ENCODE results near the gene WSB1.

The WSB1 gene

DNA sequence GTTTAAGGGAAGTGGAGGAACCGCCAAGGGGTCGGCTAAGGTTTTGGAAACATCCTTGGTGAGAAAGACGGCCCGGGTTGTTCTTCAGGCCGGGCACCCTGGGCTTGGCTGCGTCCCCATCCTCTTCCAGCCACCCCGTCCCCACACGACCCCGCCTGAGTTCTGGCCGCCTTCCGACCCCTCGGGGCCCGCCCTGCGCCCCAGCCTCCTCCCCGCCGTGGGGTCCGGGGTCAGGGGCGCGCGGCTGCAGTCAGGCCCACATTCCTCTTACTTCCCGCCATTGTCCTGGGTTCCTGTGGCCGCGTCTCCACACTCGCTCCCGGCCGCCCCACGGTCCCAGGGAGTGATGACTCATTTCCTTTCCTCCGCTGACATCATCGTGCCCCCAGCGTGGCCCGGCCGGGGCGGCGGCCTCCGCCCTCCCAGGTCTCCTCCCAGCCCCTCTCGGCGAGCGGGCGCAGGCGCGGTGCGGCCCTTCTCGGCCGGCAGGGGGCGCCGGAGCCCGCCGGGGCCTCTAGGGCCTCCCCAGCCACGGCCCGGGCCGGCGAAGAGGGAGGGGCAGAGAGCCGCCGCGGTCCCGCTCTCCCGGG, 59.6 kb downstream of the WSB1 start:
- H3K27ac ChIP-seq, result peak overlapping the region; percentile 89
- no peak for DNase-seq (ENCODE audit: low read depth, low spot score)

DNA sequence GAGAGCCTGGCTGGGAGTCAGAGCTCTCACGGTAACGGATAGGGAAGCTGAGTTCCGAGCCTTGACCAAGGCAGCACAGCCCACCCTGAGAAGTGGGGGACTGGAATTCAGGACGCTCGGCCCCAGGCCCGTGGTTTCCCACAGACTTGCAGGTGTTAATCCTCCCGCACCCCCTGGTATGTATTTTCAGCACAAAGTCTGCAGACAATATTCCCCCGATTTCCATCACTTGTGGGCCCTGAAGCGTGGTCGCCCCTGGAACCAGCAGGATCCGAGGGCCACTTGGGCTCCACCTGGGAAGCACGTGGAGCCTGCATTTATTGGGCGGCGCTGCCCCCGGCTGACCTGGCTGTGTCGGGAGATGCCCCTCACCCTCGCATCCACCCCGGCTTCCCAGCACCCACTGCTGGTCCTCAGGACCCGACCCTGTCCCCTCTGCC, 60.2 kb downstream of the WSB1 start:
- peak overlapping the region; percentile 89 for H3K27ac ChIP-seq
- DNase-seq (ENCODE audit: low read depth, low spot score), result no peak

DNA sequence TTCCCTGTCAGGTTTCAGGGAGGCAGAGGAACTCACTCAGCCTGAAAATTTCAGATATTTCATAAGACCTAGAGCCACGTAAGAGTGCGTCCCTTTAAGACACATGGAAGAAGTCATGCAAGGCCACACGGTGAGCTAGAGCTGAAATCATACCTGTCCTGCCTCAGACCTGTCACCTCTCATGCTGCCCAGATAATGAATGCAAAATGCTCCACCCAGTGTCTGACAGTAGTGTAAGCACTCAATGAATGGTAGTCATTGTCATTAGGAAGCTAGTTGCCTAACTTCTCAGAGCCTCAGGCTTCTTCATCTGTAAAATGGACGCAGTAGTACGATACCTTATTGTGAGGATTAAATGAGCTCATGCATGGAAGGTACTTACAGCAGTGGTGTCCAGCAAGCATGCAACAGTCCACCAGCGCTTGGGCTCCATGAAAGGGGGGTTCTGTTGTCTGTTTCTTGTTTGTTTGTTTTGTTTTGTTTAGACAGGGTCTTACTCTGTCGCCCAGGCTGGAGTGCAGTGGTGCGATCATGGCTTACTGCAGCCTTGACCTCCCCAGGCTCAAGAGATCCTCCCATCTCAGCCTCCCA, 60.7 kb downstream of the WSB1 start:
- DNase-seq (ENCODE audit: low read depth, low spot score), result no peak
- H3K27ac ChIP-seq, result peak overlapping the region; percentile 89

DNA sequence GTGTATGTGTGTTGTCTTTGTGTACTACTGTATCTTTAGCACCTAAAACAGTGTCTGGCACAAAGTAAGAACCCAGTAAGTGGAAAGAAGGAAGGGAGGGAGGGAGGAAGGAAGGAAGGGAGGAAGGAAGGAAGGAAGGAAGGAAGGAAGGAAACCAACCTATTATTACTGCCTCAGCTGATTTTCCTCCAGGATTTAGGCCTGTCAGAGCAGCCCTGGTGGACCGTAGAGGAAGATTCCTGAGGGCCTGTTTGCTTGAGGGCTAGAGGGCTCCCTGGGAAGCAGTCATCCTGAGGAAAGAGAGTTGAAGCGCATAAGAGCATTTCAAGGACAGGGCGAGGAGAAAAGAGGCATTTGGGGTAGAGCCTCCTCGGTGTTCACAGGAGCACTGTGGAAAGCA, 61.5 kb downstream of the WSB1 start:
- H3K27ac ChIP-seq, result no peak overlapping the region
- no peak for DNase-seq (ENCODE audit: low read depth, low spot score)

DNA sequence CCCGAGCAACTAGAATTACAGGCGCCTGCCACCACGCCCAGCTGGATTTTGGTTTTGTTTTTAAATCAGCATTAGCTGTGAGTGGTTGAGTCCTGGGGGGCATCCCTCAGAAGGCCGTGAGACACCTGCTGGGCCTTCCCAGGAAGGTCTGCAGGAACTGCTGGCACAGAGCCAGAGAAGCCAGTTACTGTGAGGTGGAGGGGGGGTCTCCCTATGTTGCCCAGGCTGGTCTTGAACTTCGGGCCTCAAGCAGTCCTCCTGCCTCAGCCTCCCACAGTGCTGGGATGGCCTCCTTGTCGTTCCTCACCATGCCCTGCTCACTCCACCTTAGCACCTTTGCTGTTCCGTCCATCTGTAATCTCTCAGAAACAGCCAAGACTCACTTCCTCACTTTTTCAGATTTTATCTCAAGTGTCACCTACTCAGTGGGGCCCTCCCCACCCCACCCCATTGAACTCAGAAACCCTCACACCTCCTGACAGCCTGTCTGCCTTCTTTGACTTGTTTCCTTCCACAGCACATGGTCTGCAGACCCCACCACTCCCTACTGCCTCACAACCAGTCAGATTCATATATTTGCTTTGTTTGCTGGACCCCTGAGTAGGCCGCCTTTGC, 62.3 kb downstream of the WSB1 start:
- no peak for DNase-seq (ENCODE audit: low read depth, low spot score)
- H3K27ac ChIP-seq, result no peak overlapping the region

DNA sequence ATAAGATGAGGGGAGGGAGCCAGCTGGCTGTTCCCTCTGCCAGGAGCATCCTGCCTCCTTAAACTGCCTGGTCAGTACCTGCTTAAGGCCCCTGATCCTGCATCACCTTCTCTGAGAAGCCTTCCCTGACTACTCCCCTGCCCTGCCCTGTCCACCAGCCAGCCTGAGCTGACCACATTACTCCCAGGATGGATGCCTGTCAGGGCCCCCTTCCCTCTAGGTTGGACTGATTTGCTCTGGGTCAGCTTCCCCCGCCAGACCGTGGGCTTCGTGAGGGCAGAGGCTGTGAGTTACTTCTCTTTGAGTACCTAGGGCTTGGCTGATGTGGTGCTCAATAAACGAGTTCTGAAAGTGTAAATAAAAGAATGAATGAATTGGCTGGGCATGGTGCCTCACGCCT, 63.3 kb downstream of the WSB1 start:
- no peak for DNase-seq (ENCODE audit: low read depth, low spot score)
- H3K27ac ChIP-seq, result no peak overlapping the region

DNA sequence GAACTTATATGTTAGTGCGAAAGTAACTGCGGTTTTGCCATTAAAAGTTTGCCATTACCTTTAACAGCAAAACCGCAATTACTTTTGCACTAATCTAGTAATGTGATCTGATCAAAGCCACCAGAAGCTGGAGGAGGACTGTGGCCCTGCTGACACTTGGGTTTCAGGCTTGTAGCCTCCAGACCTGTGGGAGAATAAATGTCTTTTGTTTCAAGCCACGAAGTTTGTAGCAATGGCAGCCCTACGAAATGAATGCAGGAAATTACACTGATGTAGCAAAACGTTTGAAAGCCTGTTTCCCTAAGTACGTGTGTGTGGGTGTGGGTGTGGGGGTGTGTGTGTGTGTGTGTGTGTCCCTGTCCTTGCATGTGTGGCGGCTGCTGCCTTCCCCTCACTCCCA, 66.6 kb downstream of the WSB1 start:
- DNase-seq (ENCODE audit: low read depth, low spot score), result no peak
- no peak overlapping the region for H3K27ac ChIP-seq

DNA sequence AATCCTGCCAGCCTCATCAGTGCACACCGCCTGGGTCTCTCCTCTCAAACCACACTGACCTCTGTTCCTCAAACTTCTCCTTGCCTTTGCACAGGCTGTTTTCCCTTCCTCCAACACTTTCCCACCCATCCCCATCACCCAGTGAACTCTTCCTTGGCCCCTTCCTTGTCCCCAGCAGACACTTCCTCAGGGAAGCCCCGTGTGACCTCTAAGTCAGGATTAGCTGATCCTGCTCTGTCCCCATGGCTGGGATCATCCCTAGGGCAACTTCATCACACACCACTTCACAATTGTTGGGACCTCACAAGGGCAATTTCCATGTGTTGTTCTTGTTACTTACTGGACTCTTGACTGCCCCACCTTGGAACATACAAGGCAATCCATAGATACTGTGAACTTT, 67.8 kb downstream of the WSB1 start:
- DNase-seq (ENCODE audit: low read depth, low spot score), result no peak
- H3K27ac ChIP-seq, result no peak overlapping the region

DNA sequence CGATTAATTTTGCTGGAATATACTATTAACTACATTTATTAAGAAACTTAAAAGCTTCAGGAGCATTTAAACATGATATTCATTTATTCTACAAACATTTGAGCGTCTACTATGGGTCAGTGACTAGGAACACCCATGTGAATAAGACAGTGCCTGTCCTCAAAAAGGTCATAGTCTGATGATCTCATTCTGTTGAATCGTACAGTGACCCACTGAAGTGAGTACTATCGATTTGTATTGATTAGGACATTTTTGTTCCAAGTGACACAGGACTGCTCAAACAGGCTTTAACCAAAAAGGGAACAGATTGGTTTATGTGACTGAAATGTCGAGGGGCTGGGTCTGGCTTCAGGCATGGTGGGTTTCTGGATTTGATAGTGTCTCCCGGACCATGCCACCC, 68.6 kb downstream of the WSB1 start:
- no peak for DNase-seq (ENCODE audit: low read depth, low spot score)
- H3K27ac ChIP-seq, result no peak overlapping the region

DNA sequence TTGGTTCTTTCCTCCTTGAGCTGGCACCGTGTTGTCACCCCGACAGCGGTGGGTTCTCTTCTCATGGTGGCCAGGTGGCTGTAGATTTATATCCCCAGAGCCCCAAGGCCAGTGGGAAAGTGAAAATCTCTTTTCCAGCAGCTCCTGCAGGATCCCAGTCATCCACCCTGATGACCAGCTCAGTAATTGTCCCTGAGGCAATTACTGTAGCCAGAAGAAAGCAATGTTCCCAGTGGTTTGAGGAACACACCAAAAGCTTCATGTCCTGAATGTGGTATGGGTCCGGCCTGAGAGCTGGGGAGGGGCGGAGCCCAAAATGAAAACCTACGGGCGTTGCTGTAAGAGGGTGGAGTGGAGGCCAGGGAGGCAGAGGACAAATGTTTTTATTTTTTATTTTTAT, 69.0 kb downstream of the WSB1 start:
- H3K27ac ChIP-seq, result no peak overlapping the region
- DNase-seq (ENCODE audit: low read depth, low spot score), result no peak

DNA sequence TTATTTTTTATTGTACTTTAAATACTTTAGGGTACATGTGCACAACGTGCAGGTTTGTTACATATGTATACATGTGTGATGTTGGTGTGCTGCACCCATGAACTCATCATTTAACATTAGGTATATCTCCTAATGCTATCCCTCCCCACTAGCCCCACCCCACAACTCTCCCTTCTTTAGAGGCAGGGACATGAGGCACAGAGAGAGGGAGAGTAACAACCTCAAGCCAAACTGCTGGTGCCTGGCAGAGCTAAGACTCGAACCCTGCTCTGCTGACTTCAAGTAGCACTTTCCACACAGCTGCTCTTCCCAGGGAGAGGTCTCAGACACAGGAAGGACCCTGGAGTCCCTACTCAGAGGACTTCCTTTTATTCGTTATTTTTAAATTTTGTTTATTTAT, 69.4 kb downstream of the WSB1 start:
- H3K27ac ChIP-seq, result no peak overlapping the region
- DNase-seq (ENCODE audit: low read depth, low spot score), result no peak
